Thyroid gland (tissue), 4 donors: ENCODE results near the gene HMOX1. TPM values are rescaled to one million over a fixed set of nuclear protein-coding genes. Genes with fewer than 3 reads are reported as not detected.

Source experiments
- DNase-seq, 2 donors: peaks; one replicate each; pipeline ENCODE4 v3.0.0-alpha.2; 2019
- H3K27ac ChIP-seq, 3 donors: fragments of 200-600 bp; sonication (generic); 1 replicate in 2 of 3; 2 replicates in 1 of 3; pipeline ENCODE4 v1.5.1; 2016 to 2019; ENCODE audit warnings: mild to moderate bottlenecking in 1 of 3, moderate library complexity in 1 of 3
- H3K27me3 ChIP-seq: fragments of 200-600 bp; sonication (generic); one replicate; pipeline ENCODE4 v1.5.1; 2019
- H3K36me3 ChIP-seq, 2 donors: fragments of 200-600 bp; sonication (generic); one replicate each; pipeline ENCODE4 v1.5.1; 2016 to 2019
- H3K4me1 ChIP-seq, 2 donors: fragments of 200-600 bp; sonication (generic); one replicate each; pipeline ENCODE4 v1.5.1; 2017 to 2019
- H3K4me3 ChIP-seq, 3 donors: fragments of 200-600 bp; sonication (generic); replicated peaks in 1 of 3; 1 replicate in 2 of 3; 2 replicates in 1 of 3; pipeline ENCODE4 v1.5.1; 2016; ENCODE audit warnings: mild to moderate bottlenecking in 1 of 3
- H3K9me3 ChIP-seq: fragments of 200-600 bp; sonication (generic); one replicate; pipeline ENCODE4 v1.5.1; 2017
- CTCF ChIP-seq, 6 experiments: fragments of 200-600 bp in 3 of 6; fragments of 450-650 bp in 3 of 6; sonication (generic) in 3 of 6; IDR thresholded peaks; one replicate each; pipeline ENCODE4 v1.5.1; 2016 to 2019; ENCODE audit warnings: antibody characterized with exemption in 6 of 6, mild to moderate bottlenecking in 2 of 6, inconsistent platforms in 1 of 6, moderate library complexity in 1 of 6
- POLR2A ChIP-seq, 2 donors: fragments of 450-650 bp; IDR thresholded peaks; one replicate each; pipeline ENCODE4 v1.6.1; 2017; ENCODE audit warnings: antibody characterized with exemption in 2 of 2, mild to moderate bottlenecking in 2 of 2, moderate library complexity in 1 of 2
- WGBS, 2 donors: methylation state at CpG; one replicate each; pipeline ENCODE4 v1.1.5; 2017; 5-methylcytosine and 5-hydroxymethylcytosine counted together
- intact Hi-C: fragments of 100-400 bp; cut with DNase I; formaldehyde crosslinking; loops from one replicate; pipeline ENCODE4 v1.15.1; 2023
- total RNA-seq, 4 donors: library from RNA; depleted of rRNA; stranded (reverse); fragments of >200 nt; gene quantifications; one replicate each; pipeline ENCODE4 v1.2.3, GENCODE V29; 2016

Gene HMOX1
- total RNA-seq, 4 donors from 2014 or later: 5.2 to 13.0 (median 6.9) TPM

GRCh38 chr22:35410663-35411034 lies 29.8 kb downstream of the HMOX1 start:
- 91 to 100% methylated on average over 4 to 6 of the region's 6 CpGs for WGBS, 2 donors
- H3K27ac ChIP-seq: no peak overlapping the region
- peaks cover 38 to 39% of the 10 kb centered on the region in 2 donors for H3K36me3 ChIP-seq
- H3K4me1 ChIP-seq: no peaks in the 10 kb centered on the region
- TF ChIP-seq POLR2A (IDR thresholded peaks at IDR 0.05) (no peak), CTCF (IDR thresholded peaks at IDR 0.05) (no peak)
- DNase-seq: no peak
- intact Hi-C loops: no loop called here
- H3K27me3 ChIP-seq: no peaks in the 10 kb centered on the region
- no peaks in the 10 kb centered on the region for H3K9me3 ChIP-seq
- H3K4me3 ChIP-seq: no peak overlapping the region

DNA sequence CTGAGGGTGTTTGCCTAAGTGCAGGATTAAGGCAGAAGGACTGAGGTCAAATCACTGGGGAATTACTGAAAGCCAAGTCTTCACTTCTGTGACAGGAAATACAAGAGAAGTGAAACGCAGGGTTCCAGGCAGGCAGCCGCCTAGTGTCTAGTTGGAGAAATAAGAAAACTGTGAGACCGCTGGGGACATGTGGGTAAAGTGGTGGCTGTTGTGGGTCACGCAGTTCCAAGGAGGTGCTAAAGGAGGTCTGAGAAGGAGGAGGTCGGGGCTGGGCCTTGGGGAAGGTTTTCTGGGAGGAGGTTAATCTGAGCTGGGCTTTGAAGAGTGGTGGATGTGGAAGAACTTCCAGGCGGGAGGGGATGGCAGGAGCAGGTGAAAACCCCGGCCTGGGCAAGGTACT lies 30.2 kb downstream of the HMOX1 start:
- no peak for DNase-seq
- no peak overlapping the region for H3K4me3 ChIP-seq
- no peaks in the 10 kb centered on the region for H3K27me3 ChIP-seq
- no peak for TF ChIP-seq POLR2A (IDR thresholded peaks at IDR 0.05)
- no peak for TF ChIP-seq CTCF (IDR thresholded peaks at IDR 0.05)
- H3K27ac ChIP-seq: no peak overlapping the region
- H3K4me1 ChIP-seq: no peaks in the 10 kb centered on the region
- peaks cover 42% of the 10 kb centered on the region in 2 donors for H3K36me3 ChIP-seq
- 84 to 86% methylated on average over 7 of the region's 7 CpGs for WGBS, 2 donors
- intact Hi-C loops: no loop called here
- H3K9me3 ChIP-seq: no peaks in the 10 kb centered on the region

GRCh38 chr22:35413624-35414023 lies 32.7 kb downstream of the HMOX1 start:
- WGBS, 2 donors: 91 to 96% methylated on average over 4 of the region's 4 CpGs
- intact Hi-C loops: no loop called here
- peaks cover 27 to 41% of the 10 kb centered on the region in 2 donors for H3K36me3 ChIP-seq

GRCh38 chr22:35417606-35418005 lies 36.7 kb downstream of the HMOX1 start:
- no peak overlapping the region for H3K4me3 ChIP-seq
- H3K9me3 ChIP-seq: no peaks in the 10 kb centered on the region
- 88 to 92% methylated on average over 9 of the region's 9 CpGs for WGBS, 2 donors
- intact Hi-C loops: no loop called here
- H3K27ac ChIP-seq: no peak overlapping the region
- no peak for DNase-seq
- H3K4me1 ChIP-seq: no peaks in the 10 kb centered on the region
- peaks cover 42 to 54% of the 10 kb centered on the region in 2 donors for H3K36me3 ChIP-seq
- TF ChIP-seq POLR2A (IDR thresholded peaks at IDR 0.05): no peak
- no peak for TF ChIP-seq CTCF (IDR thresholded peaks at IDR 0.05)
- no peaks in the 10 kb centered on the region for H3K27me3 ChIP-seq

More at GRCh38 chr22:35413624-35414023, 32.7 kb downstream of the HMOX1 start:
- Histone ChIP-seq H3K27ac (no peak overlapping the region), H3K4me3 (no peak overlapping the region), H3K27me3 (no peaks in the 10 kb centered on the region), H3K4me1 (no peaks in the 10 kb centered on the region), H3K9me3 (no peaks in the 10 kb centered on the region)
- DNase-seq: no peak
- TF ChIP-seq CTCF (IDR thresholded peaks at IDR 0.05) (no peak), POLR2A (IDR thresholded peaks at IDR 0.05) (no peak)

DNA sequence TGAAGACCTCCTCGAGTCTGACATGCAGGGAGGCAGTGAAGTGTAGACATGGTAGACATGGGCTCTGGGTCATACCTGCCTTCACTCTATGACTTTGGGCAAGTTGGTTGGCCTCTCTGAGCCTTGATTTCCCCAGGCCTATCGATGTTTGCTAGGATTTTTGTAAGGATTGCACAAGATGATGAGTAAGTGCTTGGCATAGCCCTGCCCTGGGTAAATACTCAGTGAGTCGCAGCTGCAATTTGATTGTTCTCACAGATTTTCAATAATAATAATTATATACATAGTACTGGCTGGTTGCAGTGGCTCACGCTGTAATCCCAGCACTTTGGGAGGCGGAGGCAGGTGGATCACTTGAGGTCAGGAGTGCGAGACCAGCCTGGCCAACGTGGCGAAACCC lies 37.2 kb downstream of the HMOX1 start:
- H3K4me1 ChIP-seq: no peaks in the 10 kb centered on the region
- no peak overlapping the region for H3K27ac ChIP-seq
- DNase-seq: no peak
- TF ChIP-seq POLR2A (IDR thresholded peaks at IDR 0.05) (no peak), CTCF (IDR thresholded peaks at IDR 0.05) (no peak)
- peaks cover 46 to 54% of the 10 kb centered on the region in 2 donors for H3K36me3 ChIP-seq
- WGBS, 2 donors: 91 to 93% methylated on average over 8 of the region's 8 CpGs
- H3K27me3 ChIP-seq: no peaks in the 10 kb centered on the region
- H3K9me3 ChIP-seq: no peaks in the 10 kb centered on the region
- no peak overlapping the region for H3K4me3 ChIP-seq
- intact Hi-C loops: no loop called here
